ENCODE measurements around the gene EHMT2.

DNA sequence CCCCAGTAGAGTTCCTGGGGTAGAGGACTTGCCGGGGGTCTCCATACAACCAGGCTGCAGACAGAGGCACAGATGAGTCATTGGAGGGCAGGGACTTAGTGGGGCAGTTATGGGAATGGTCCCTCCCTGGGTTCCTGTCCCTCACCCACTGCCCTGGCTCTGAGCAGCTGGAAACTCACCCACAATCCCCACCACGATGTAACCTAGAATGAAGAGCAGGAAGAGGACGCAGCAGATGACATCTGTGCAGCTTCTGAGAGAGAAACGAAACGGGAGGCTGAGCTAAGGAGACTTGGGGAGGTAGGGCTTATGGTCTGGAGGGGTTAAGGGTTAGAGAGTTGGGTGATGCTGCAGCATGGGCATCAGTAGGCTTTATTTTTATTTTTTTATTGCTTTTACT lies 21.6 kb downstream of the EHMT2 start:
- TF ChIP-seq, protein P1, sequence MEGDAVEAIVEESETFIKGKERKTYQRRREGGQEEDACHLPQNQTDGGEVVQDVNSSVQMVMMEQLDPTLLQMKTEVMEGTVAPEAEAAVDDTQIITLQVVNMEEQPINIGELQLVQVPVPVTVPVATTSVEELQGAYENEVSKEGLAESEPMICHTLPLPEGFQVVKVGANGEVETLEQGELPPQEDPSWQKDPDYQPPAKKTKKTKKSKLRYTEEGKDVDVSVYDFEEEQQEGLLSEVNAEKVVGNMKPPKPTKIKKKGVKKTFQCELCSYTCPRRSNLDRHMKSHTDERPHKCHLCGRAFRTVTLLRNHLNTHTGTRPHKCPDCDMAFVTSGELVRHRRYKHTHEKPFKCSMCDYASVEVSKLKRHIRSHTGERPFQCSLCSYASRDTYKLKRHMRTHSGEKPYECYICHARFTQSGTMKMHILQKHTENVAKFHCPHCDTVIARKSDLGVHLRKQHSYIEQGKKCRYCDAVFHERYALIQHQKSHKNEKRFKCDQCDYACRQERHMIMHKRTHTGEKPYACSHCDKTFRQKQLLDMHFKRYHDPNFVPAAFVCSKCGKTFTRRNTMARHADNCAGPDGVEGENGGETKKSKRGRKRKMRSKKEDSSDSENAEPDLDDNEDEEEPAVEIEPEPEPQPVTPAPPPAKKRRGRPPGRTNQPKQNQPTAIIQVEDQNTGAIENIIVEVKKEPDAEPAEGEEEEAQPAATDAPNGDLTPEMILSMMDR (IDR thresholded peaks at IDR 0.05; ENCODE audit: borderline replicate concordance, extremely low read depth, low read length, poor library complexity, severe bottlenecking): no peak
- no peak for TF ChIP-seq EZH2 (IDR thresholded peaks at IDR 0.05; ENCODE audit: borderline replicate concordance, low read depth, low read length, severe bottlenecking)
